Renal pelvis (tissue), 4 donors: ENCODE data around the gene KCNMA1. TPM values are rescaled to one million over a fixed set of nuclear protein-coding genes. Genes with fewer than 3 reads are reported as not detected.

Source experiments
- DNase-seq: peaks from one replicate; pipeline ENCODE4 v3.0.0-alpha.2; 2013
- polyA plus RNA-seq, 3 donors: library from polyadenylated mRNA; unstranded; fragments of 120-200 nt; gene quantifications; one replicate each; pipeline ENCODE4 v1.2.1, GENCODE V29; 2013; ENCODE audit not compliant: insufficient read length in 3 of 3

Gene KCNMA1
- polyA plus RNA-seq, 3 donors = 3.2 to 3.9 (median 3.4) TPM

- no peak for DNase-seq
Measured at GRCh38 chr10:77116904-77117303, 520.7 kb downstream of the KCNMA1 start.

GRCh38 chr10:77114181-77114821, 523.3 kb downstream of the KCNMA1 start:
- DNase-seq = no peak

- peak; percentile 48 for DNase-seq
Measured at GRCh38 chr10:77111611-77112550, 525.7 kb downstream of the KCNMA1 start.

- DNase-seq = no peak
Measured at GRCh38 chr10:77110757-77111156, 526.9 kb downstream of the KCNMA1 start.

GRCh38 chr10:77109351-77109994, 528.1 kb downstream of the KCNMA1 start:
- no peak for DNase-seq

- DNase-seq = no peak
Measured at GRCh38 chr10:77106676-77107075, 530.9 kb downstream of the KCNMA1 start.

- peak; percentile 85 for DNase-seq
Measured at GRCh38 chr10:77105761-77106221, 531.8 kb downstream of the KCNMA1 start.

GRCh38 chr10:77104459-77104980, 533.1 kb downstream of the KCNMA1 start:
- peak; percentile 72 for DNase-seq

- no peak for DNase-seq
Measured at GRCh38 chr10:77103213-77103612, 534.4 kb downstream of the KCNMA1 start.

GRCh38 chr10:77101341-77101740, 536.3 kb downstream of the KCNMA1 start:
- DNase-seq = no peak

GRCh38 chr10:77099136-77099535, 538.5 kb downstream of the KCNMA1 start:
- no peak for DNase-seq

- no peak for DNase-seq
Measured at GRCh38 chr10:77097625-77098024, 540.0 kb downstream of the KCNMA1 start.

- no peak for DNase-seq
Measured at GRCh38 chr10:77093126-77093525, 544.5 kb downstream of the KCNMA1 start.

- no peak for DNase-seq
Measured at GRCh38 chr10:77091597-77092165, 545.9 kb downstream of the KCNMA1 start.

- no peak for DNase-seq
Measured at GRCh38 chr10:77090381-77091356, 546.9 kb downstream of the KCNMA1 start.

- no peak for DNase-seq
Measured at GRCh38 chr10:77087366-77087765, 550.2 kb downstream of the KCNMA1 start.

GRCh38 chr10:77086081-77086480, 551.5 kb downstream of the KCNMA1 start:
- DNase-seq = no peak

- no peak for DNase-seq
Measured at GRCh38 chr10:77085344-77085743, 552.3 kb downstream of the KCNMA1 start.

GRCh38 chr10:77084431-77085144, 553.0 kb downstream of the KCNMA1 start:
- no peak for DNase-seq
